Endothelial cell of umbilical vein (primary cell): ENCODE data around the gene ABCA1. TPM values are rescaled to one million over a fixed set of nuclear protein-coding genes. Genes with fewer than 3 reads are reported as not detected.

Experiments
- BruUV-seq: library from RNA; stranded (reverse); fragments of 400-500 nt; replicated peaks from 2 replicates; lab custom pipeline; 2021; lab: Mats Ljungman, UMichigan
- CTCF ChIA-PET: fragments of 300-600, 350-600 bp; sonication (Branson Sonifier 250); formaldehyde crosslinking; loops from one replicate; lab custom pipeline; 2021; ENCODE audit warnings: antibody characterized with exemption, inconsistent platforms; lab: Charles Lee
- POLR2A ChIA-PET: fragments of 300-600, 350-600 bp; sonication (Branson Sonifier 250); formaldehyde crosslinking; loops from one replicate; lab custom pipeline; 2021; ENCODE audit warnings: antibody characterized with exemption, inconsistent platforms; lab: Charles Lee
- DNase-seq: peaks from one replicate; pipeline ENCODE4 v3.0.0-alpha.2; 2011; ENCODE audit warnings: low read depth, low spot score
- FAIRE-seq: peaks from 2 replicates; lab custom pipeline; 2011; peaks lifted over from hg19 to GRCh38; lab: Jason Lieb, UNC
- H2AFZ ChIP-seq: 2 replicates; pipeline ENCODE4 v1.6.0; 2012; ENCODE audit warnings: low read depth, low read length, control low read depth, inconsistent platforms
- H3K27ac ChIP-seq: 2 replicates; pipeline ENCODE4 v1.5.1; 2011; ENCODE audit warnings: low read depth, mild to moderate bottlenecking, control low read depth, low read length, moderate library complexity; ENCODE audit not compliant: insufficient read depth
- H3K27me3 ChIP-seq, 2 experiments: 2 replicates each; pipeline versions ENCODE4 v1.6.0 to v1.6.1; 2011; ENCODE audit warnings: low read length in 2 of 2, mixed read lengths in 1 of 2; ENCODE audit not compliant: control insufficient read depth in 2 of 2, insufficient read depth in 2 of 2
- H3K36me3 ChIP-seq, 2 experiments: 2 replicates in 1 of 2; 3 replicates in 1 of 2; pipeline ENCODE4 v1.5.1; 2011; ENCODE audit warnings: low read length in 2 of 2, mild to moderate bottlenecking in 1 of 2, moderate library complexity in 1 of 2; ENCODE audit not compliant: control insufficient read depth in 2 of 2, insufficient read depth in 2 of 2; ENCODE audit errors: extremely low read depth in 1 of 2
- H3K4me1 ChIP-seq: 3 replicates; pipeline ENCODE4 v1.5.1; 2011; ENCODE audit warnings: mild to moderate bottlenecking, low read length; ENCODE audit not compliant: control insufficient read depth, insufficient read depth; ENCODE audit errors: extremely low read depth
- H3K4me2 ChIP-seq: 2 replicates; pipeline ENCODE4 v1.6.1; 2011; ENCODE audit warnings: low read length, control low read depth, mixed read lengths; ENCODE audit not compliant: insufficient read depth
- H3K4me3 ChIP-seq, 3 experiments: fragments of 200-600 bp in 1 of 3; sonication (generic), shearing (Covaris generic) in 1 of 3; replicated peaks in 1 of 3; 2 replicates each; pipeline ENCODE4 v1.5.1; 2011 to 2016; ENCODE audit warnings: control low read depth in 3 of 3, low read length in 3 of 3, mild to moderate bottlenecking in 2 of 3, inconsistent platforms in 1 of 3, low read depth in 1 of 3, moderate library complexity in 1 of 3; ENCODE audit not compliant: insufficient read depth in 1 of 3
- H3K79me2 ChIP-seq: 2 replicates; pipeline ENCODE4 v1.6.0; 2012; ENCODE audit warnings: low read length, inconsistent platforms; ENCODE audit not compliant: control insufficient read depth, insufficient read depth
- H3K9ac ChIP-seq: replicated peaks from 2 replicates; pipeline ENCODE3; 2011; ENCODE audit warnings: low read length, control low read depth; ENCODE audit not compliant: insufficient read depth; ENCODE audit errors: extremely low read depth
- H3K9me1 ChIP-seq: replicated peaks from 3 replicates; pipeline ENCODE4 v1.6.0; 2011; ENCODE audit warnings: mild to moderate bottlenecking, low read length; ENCODE audit not compliant: control insufficient read depth, insufficient read depth; ENCODE audit errors: extremely low read depth
- H3K9me3 ChIP-seq: replicated peaks from 2 replicates; pipeline ENCODE4 v1.5.1; 2012; ENCODE audit warnings: low read length, inconsistent platforms; ENCODE audit not compliant: control insufficient read depth, insufficient read depth
- H4K20me1 ChIP-seq: replicated peaks from 2 replicates; pipeline ENCODE3; 2011; ENCODE audit warnings: mild to moderate bottlenecking, low read length; ENCODE audit not compliant: control insufficient read depth, insufficient read depth; ENCODE audit errors: extremely low read depth
- CTCF ChIP-seq, 2 donors: IDR thresholded peaks; 1 replicate in 1 of 2; 2 replicates in 1 of 2; pipeline ENCODE4 v1.5.1; 2011; ENCODE audit warnings: low read length in 2 of 2, mild to moderate bottlenecking in 2 of 2, moderate library complexity in 2 of 2, control low read depth in 1 of 2, inconsistent platforms in 1 of 2, low read depth in 1 of 2; ENCODE audit not compliant: insufficient read depth in 1 of 2; ENCODE audit errors: extremely low read depth in 1 of 2
- EZH2 ChIP-seq: IDR thresholded peaks from 2 replicates; pipeline ENCODE4 v1.6.1; 2012; ENCODE audit warnings: borderline replicate concordance, low read depth, mild to moderate bottlenecking, moderate library complexity, low read length, inconsistent platforms; ENCODE audit not compliant: severe bottlenecking
- FOS ChIP-seq: IDR thresholded peaks from 2 replicates; pipeline ENCODE4 v1.6.1; 2011; ENCODE audit warnings: mild to moderate bottlenecking, low read length, moderate library complexity, borderline replicate concordance; ENCODE audit not compliant: insufficient read depth
- GATA2 ChIP-seq: IDR thresholded peaks from 2 replicates; pipeline ENCODE4 v1.7.0; 2011; ENCODE audit warnings: low read depth, mild to moderate bottlenecking, moderate library complexity, mixed read lengths, low read length; ENCODE audit not compliant: insufficient read length, insufficient read depth
- JUN ChIP-seq: IDR thresholded peaks from 2 replicates; pipeline ENCODE4 v1.6.1; 2011; ENCODE audit warnings: borderline replicate concordance, low read depth; ENCODE audit not compliant: insufficient read length, insufficient read depth
- MAX ChIP-seq: IDR thresholded peaks from 2 replicates; pipeline ENCODE4 v1.6.1; 2011; ENCODE audit not compliant: insufficient read depth, insufficient read length
- MYC ChIP-seq: IDR thresholded peaks from one replicate; pipeline ENCODE4 v1.6.1; 2011; ENCODE audit warnings: mild to moderate bottlenecking, low read depth, low read length
- POLR2A ChIP-seq: IDR thresholded peaks from 2 replicates; pipeline ENCODE4 v1.6.1; 2012; ENCODE audit warnings: low read depth, mild to moderate bottlenecking, control low read depth, low read length
- POLR2AphosphoS5 ChIP-seq: IDR thresholded peaks from 2 replicates; pipeline ENCODE4 v1.6.1; 2012; ENCODE audit warnings: low read depth, mild to moderate bottlenecking, control low read depth, low read length, moderate library complexity; ENCODE audit not compliant: insufficient read depth
- dilution Hi-C: fragments of 300-500 bp; cut with MboI; formaldehyde crosslinking; loops from one replicate; pipeline ENCODE4 v1.15.0; 2019; ENCODE audit warnings: low sequenced_read_pairs; ENCODE audit not compliant: extremely low pct_ligation_motif_present
- intact Hi-C: fragments of 100-400 bp; cut with micrococcal nuclease; formaldehyde crosslinking; loops from one replicate; pipeline ENCODE4 v1.10.0; 2022
- polyA plus RNA-seq, 4 experiments: library from polyadenylated mRNA; depleted of rRNA in 3 of 4; stranded (reverse) in 3 of 4; unstranded in 1 of 4; fragments of >200 nt; gene quantifications; 2 replicates each; pipeline versions ENCODE4 v1.2.1 to v1.2.3, GENCODE V29; 2011 to 2012; ENCODE audit warnings: missing spikeins in 1 of 4
- total RNA-seq: library from RNA; stranded (reverse); gene quantifications from 2 replicates; pipeline ENCODE4 v1.2.3, GENCODE V29; 2021

ABCA1 gene
- total and polyA plus RNA-seq, 2 donors (not counting 3 experiments of a cell fraction or from before 2014, with no cell fraction given): 2.4 to 9.8 TPM

- no peak overlapping the region for H3K27ac ChIP-seq
- no peaks in the 10 kb centered on the region for H3K36me3 ChIP-seq
- no peaks in the 10 kb centered on the region for H3K9me3 ChIP-seq
- H3K9me1 ChIP-seq: no peaks in the 10 kb centered on the region
- dilution Hi-C loops: no loop called here
- DNase-seq (no peak), FAIRE-seq (no peak)
- no peak overlapping the region for H3K4me2 ChIP-seq
- no peak overlapping the region for H3K4me3 ChIP-seq
- no TSS peak for BruUV-seq
- no peaks in the 10 kb centered on the region for H4K20me1 ChIP-seq
- ChIA-PET CTCF (interaction anchor here (0.8 to 1.3 kb wide), 2 partner anchors 35 to 41 kb away, joined by 4 read pairs; no protein-coding TSS in a partner anchor), POLR2A (no interaction called here)
- no peaks in the 10 kb centered on the region for H3K79me2 ChIP-seq
- H3K4me1 ChIP-seq: no peaks in the 10 kb centered on the region
- peaks cover 0 to 3% of the 10 kb centered on the region in 2 experiments for H3K27me3 ChIP-seq
- no peak overlapping the region for H3K9ac ChIP-seq
- TF ChIP-seq JUN (no peak), FOS (no peak), POLR2A (no peak), MYC (no peak), EZH2 (no peak), GATA2 (no peak), POLR2AphosphoS5 (no peak), CTCF (IDR thresholded peaks at IDR 0.05; ENCODE audit: extremely low read depth in 1 of 2, insufficient read depth in 1 of 2, low read depth in 1 of 2, low read length in 2 of 2) (no peak), MAX (no peak)
- no peak overlapping the region for H2AFZ ChIP-seq
- intact Hi-C loops: no loop called here
These were observed 24.3 kb downstream of the ABCA1 start for GRCh38 chr9:104903609-104904008.
